C4-2B (cell line): ENCODE data around the gene ELFN1.

Experiments used
- ZFX ChIP-seq: fragments of 450-650 bp; IDR thresholded peaks from 2 replicates; pipeline ENCODE4 v1.6.1; 2017
- TF ChIP-seq, protein P1 (sequence below): fragments of 450-650 bp; conservative IDR thresholded peaks from 2 replicates; pipeline ENCODE4 v1.5.1; 2017; ENCODE audit warnings: mild to moderate bottlenecking

DNA sequence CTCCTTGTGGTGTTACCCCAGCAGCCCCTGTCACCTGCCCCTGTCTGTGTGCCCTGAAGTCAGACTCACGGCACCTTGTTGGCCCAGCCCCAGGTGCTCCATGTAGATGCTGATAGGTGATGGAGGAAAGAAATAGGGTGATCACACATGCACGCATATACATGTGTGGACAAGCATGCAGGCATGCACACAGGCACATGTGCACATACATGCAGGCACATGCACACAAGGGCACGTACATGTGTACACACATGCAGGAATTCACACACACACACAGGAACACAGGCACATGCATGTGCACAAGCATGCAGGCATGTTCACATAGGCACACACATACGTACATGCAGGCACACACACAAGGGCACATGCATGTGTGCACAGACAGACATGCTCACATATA, 16.6 kb upstream of the ELFN1 start:
- TF ChIP-seq ZFX: no peak
- TF ChIP-seq, protein P1, sequence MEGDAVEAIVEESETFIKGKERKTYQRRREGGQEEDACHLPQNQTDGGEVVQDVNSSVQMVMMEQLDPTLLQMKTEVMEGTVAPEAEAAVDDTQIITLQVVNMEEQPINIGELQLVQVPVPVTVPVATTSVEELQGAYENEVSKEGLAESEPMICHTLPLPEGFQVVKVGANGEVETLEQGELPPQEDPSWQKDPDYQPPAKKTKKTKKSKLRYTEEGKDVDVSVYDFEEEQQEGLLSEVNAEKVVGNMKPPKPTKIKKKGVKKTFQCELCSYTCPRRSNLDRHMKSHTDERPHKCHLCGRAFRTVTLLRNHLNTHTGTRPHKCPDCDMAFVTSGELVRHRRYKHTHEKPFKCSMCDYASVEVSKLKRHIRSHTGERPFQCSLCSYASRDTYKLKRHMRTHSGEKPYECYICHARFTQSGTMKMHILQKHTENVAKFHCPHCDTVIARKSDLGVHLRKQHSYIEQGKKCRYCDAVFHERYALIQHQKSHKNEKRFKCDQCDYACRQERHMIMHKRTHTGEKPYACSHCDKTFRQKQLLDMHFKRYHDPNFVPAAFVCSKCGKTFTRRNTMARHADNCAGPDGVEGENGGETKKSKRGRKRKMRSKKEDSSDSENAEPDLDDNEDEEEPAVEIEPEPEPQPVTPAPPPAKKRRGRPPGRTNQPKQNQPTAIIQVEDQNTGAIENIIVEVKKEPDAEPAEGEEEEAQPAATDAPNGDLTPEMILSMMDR: no peak
